Limb (tissue), 2 donors: ENCODE data around the gene RASIP1.
"Not testable (repeated sequence)": the region's sequence is repeated elsewhere in the genome, so short reads cannot be mapped to it uniquely, and the experiment has no call there.

Experiments
- DNase-seq, 2 donors: peaks; one replicate each; pipeline ENCODE4 v3.0.0-alpha.2; 2016; ENCODE audit errors: extremely low spot score in 2 of 2

The RASIP1 gene

GRCh38 chr19:48740164-48740972, at the start of gene RASIP1:
Gene RASIP1 (minus strand): TSS chr19:48740610. CDS start chr19:48740282, 328 bp downstream.
- DNase-seq = no peak

GRCh38 chr19:48787331-48787730, 46.9 kb upstream of the RASIP1 start:
- not testable (repeated sequence) for DNase-seq

- not testable (repeated sequence) for DNase-seq
Observed at GRCh38 chr19:48786422-48786821, 46.0 kb upstream of the RASIP1 start.

- DNase-seq = no peak
Observed at GRCh38 chr19:48784527-48784926, 44.1 kb upstream of the RASIP1 start.

GRCh38 chr19:48780631-48781391, 40.4 kb upstream of the RASIP1 start:
- DNase-seq = no peak

- no peak for DNase-seq
Observed at GRCh38 chr19:48779636-48780035, 39.2 kb upstream of the RASIP1 start.

- no peak for DNase-seq
Observed at GRCh38 chr19:48777720-48778119, 37.3 kb upstream of the RASIP1 start.

GRCh38 chr19:48777139-48777538, 36.7 kb upstream of the RASIP1 start:
- no peak for DNase-seq

- no peak for DNase-seq
Observed at GRCh38 chr19:48772503-48772953, 32.1 kb upstream of the RASIP1 start.

- DNase-seq = no peak
Observed at GRCh38 chr19:48770734-48771472, 30.5 kb upstream of the RASIP1 start.

- no peak for DNase-seq
Observed at GRCh38 chr19:48770266-48770665, 29.9 kb upstream of the RASIP1 start.

GRCh38 chr19:48768994-48769713, 28.7 kb upstream of the RASIP1 start:
- no peak for DNase-seq

- not testable (repeated sequence) for DNase-seq
Observed at GRCh38 chr19:48768171-48768753, 27.9 kb upstream of the RASIP1 start.

GRCh38 chr19:48765816-48766215, 25.4 kb upstream of the RASIP1 start:
- DNase-seq = not testable (repeated sequence)

GRCh38 chr19:48760504-48761205, 20.2 kb upstream of the RASIP1 start:
- no peak for DNase-seq

- no peak for DNase-seq
Observed at GRCh38 chr19:48757741-48758144, 17.3 kb upstream of the RASIP1 start.

GRCh38 chr19:48757089-48757675, 16.8 kb upstream of the RASIP1 start:
- no peak for DNase-seq

- DNase-seq = no peak
Observed at GRCh38 chr19:48756686-48757085, 16.3 kb upstream of the RASIP1 start.

GRCh38 chr19:48756212-48756611, 15.8 kb upstream of the RASIP1 start:
- DNase-seq = no peak

GRCh38 chr19:48755787-48756186, 15.4 kb upstream of the RASIP1 start:
- no peak for DNase-seq
